A549 (cell line): ENCODE data around the gene STK33. TPM values are rescaled to one million over a fixed set of nuclear protein-coding genes. Genes with fewer than 3 reads are reported as not detected.

Experiments
- ATAC-seq, 2 experiments: fragments of 200-7000 bp in 1 of 2; fragments of >200 bp in 1 of 2; cut with Nextera tagmentation in 1 of 2; cut with Tn5 transposase in 1 of 2; 3 replicates each; pipeline versions ENCODE4 v1.8.0 to v1.9.1; 2018 to 2020; ENCODE audit warnings: mild to moderate bottlenecking in 1 of 2, moderate library complexity in 1 of 2
- CTCF ChIA-PET: fragments of 300-600 bp; sonication (Branson Sonifier 250); formaldehyde crosslinking; extraction: SDS; loops from one replicate; lab custom pipeline; 2021; ENCODE audit warnings: antibody characterized with exemption, inconsistent platforms; lab: Yijun Ruan, JAX
- POLR2A ChIA-PET: fragments of 350-600 bp; formaldehyde crosslinking; extraction: SDS; loops from one replicate; lab custom pipeline; 2021; ENCODE audit warnings: antibody characterized with exemption, inconsistent platforms; lab: Yijun Ruan, JAX
- DNase-seq, 2 experiments: peaks; one replicate each; pipeline versions ENCODE4 v3.0.0 to v3.0.0-alpha.2; 2011 to 2016; ENCODE audit warnings: low read depth in 1 of 2, low spot score in 1 of 2
- FAIRE-seq: peaks from 2 replicates; lab custom pipeline; 2011; peaks lifted over from hg19 to GRCh38; lab: Jason Lieb, UNC
- H3K27ac ChIP-seq, 2 experiments: fragments of >200 bp; sonication (Bioruptor Twin); formaldehyde crosslinking; 3 replicates each; pipeline ENCODE4 v1.5.1; 2016 to 2017
- H3K4me1 ChIP-seq: fragments of >200 bp; sonication (Bioruptor Twin); formaldehyde crosslinking; 3 replicates; pipeline ENCODE4 v1.6.1; 2016
- H3K4me2 ChIP-seq: fragments of >200 bp; sonication (Bioruptor Twin); formaldehyde crosslinking; 3 replicates; pipeline ENCODE4 v1.6.1; 2016
- H3K4me3 ChIP-seq: fragments of >200 bp; sonication (Bioruptor Twin); formaldehyde crosslinking; 3 replicates; pipeline ENCODE4 v1.5.1; 2016
- H3K9me3 ChIP-seq: fragments of >200 bp; sonication (Bioruptor Twin); formaldehyde crosslinking; 3 replicates; pipeline ENCODE4 v1.6.1; 2016
- ATOH8 ChIP-seq: fragments of 250-450 bp; sonication (Bioruptor Pico); IDR thresholded peaks from 2 replicates; pipeline ENCODE4 v1.5.0; 2020; ENCODE audit warnings: low read depth, mild to moderate bottlenecking, moderate library complexity
- CBX2 ChIP-seq: fragments of 200-600 bp; sonication (generic); IDR thresholded peaks from 2 replicates; pipeline ENCODE4 v1.6.1; 2016; ENCODE audit warnings: low read depth, mild to moderate bottlenecking, borderline replicate concordance
- CEBPB ChIP-seq, 2 experiments: fragments of >200 bp in 1 of 2; sonication (Bioruptor Twin) in 1 of 2; formaldehyde crosslinking in 1 of 2; IDR thresholded peaks; 2 replicates each; pipeline ENCODE4 v1.6.1; 2012 to 2016
- ELK1 ChIP-seq: fragments of 150-350 bp; IDR thresholded peaks from 2 replicates; pipeline ENCODE4 v1.6.1; 2014; ENCODE audit warnings: low read depth, mild to moderate bottlenecking, low read length
- EP300 ChIP-seq, 2 experiments: fragments of >200 bp; sonication (Bioruptor Twin); formaldehyde crosslinking; IDR thresholded peaks; 2 replicates in 1 of 2; 3 replicates in 1 of 2; pipeline ENCODE4 v1.6.1; 2016 to 2017
- FOXS1 ChIP-seq: fragments of 250-450 bp; sonication (Bioruptor Pico); IDR thresholded peaks from 2 replicates; pipeline ENCODE4 v1.5.0; 2020; ENCODE audit warnings: mild to moderate bottlenecking, moderate library complexity
- HMGXB4 ChIP-seq: fragments of 250-450 bp; sonication (Bioruptor Pico); IDR thresholded peaks from 2 replicates; pipeline ENCODE4 v1.5.0; 2021; ENCODE audit warnings: mild to moderate bottlenecking, moderate library complexity, borderline replicate concordance
- JUN ChIP-seq, 2 experiments: fragments of >200 bp; sonication (Bioruptor Twin); formaldehyde crosslinking; IDR thresholded peaks; 2 replicates in 1 of 2; 3 replicates in 1 of 2; pipeline ENCODE4 v1.6.1; 2016 to 2017
- JUNB ChIP-seq: fragments of >200 bp; sonication (Bioruptor Twin); formaldehyde crosslinking; IDR thresholded peaks from 2 replicates; pipeline ENCODE4 v1.6.1; 2016
- KDM5A ChIP-seq: fragments of 200-600 bp; sonication (generic); IDR thresholded peaks from 2 replicates; pipeline ENCODE4 v1.6.1; 2016; ENCODE audit warnings: antibody characterized with exemption, mild to moderate bottlenecking
- MAZ ChIP-seq: fragments of 150-350 bp; IDR thresholded peaks from 2 replicates; pipeline ENCODE4 v1.6.1; 2014; ENCODE audit warnings: antibody characterized with exemption, low read depth, low read length, borderline replicate concordance
- MYC ChIP-seq: IDR thresholded peaks from 2 replicates; pipeline ENCODE4 v1.6.1; 2012; ENCODE audit warnings: mild to moderate bottlenecking, inconsistent platforms, low read length, improper control_type of control experiment, borderline replicate concordance
- NFE2L2 ChIP-seq: fragments of 150-350 bp; conservative IDR thresholded peaks from 2 replicates; pipeline ENCODE4 v1.6.1; 2014; ENCODE audit warnings: low read length
- NPAS2 ChIP-seq: fragments of 250-450 bp; sonication (Bioruptor Pico); IDR thresholded peaks from 2 replicates; pipeline ENCODE4 v1.8.0; 2022; ENCODE audit warnings: mild to moderate bottlenecking, moderate library complexity, borderline replicate concordance
- NR3C1 ChIP-seq: fragments of >200 bp; sonication (Bioruptor Twin); formaldehyde crosslinking; IDR thresholded peaks from 3 replicates; pipeline ENCODE4 v1.6.1; 2017
- PHF8 ChIP-seq: fragments of 200-600 bp; sonication (generic); IDR thresholded peaks from 2 replicates; pipeline ENCODE4 v1.6.1; 2016; ENCODE audit warnings: low read depth, mild to moderate bottlenecking, antibody characterized with exemption, moderate library complexity, borderline replicate concordance
- RAD21 ChIP-seq, 2 experiments: fragments of >200 bp in 1 of 2; sonication (Bioruptor Twin) in 1 of 2; formaldehyde crosslinking in 1 of 2; IDR thresholded peaks in 1 of 2; conservative IDR thresholded peaks in 1 of 2; 2 replicates in 1 of 2; 3 replicates in 1 of 2; pipeline ENCODE4 v1.6.1; 2012 to 2018; ENCODE audit warnings: inconsistent platforms in 1 of 2
- RARB ChIP-seq: fragments of 250-450 bp; sonication (Bioruptor Pico); IDR thresholded peaks from 2 replicates; pipeline ENCODE4 v1.8.0; 2021; ENCODE audit warnings: mild to moderate bottlenecking, moderate library complexity
- REST ChIP-seq: fragments of 200-600 bp; sonication (generic); IDR thresholded peaks from 2 replicates; pipeline ENCODE4 v1.6.1; 2016; ENCODE audit warnings: antibody characterized with exemption, mild to moderate bottlenecking, moderate library complexity
- RFX5 ChIP-seq: fragments of 450-650 bp; IDR thresholded peaks from 2 replicates; pipeline ENCODE4 v1.7.1; 2014; ENCODE audit warnings: antibody characterized with exemption, mild to moderate bottlenecking, moderate library complexity
- RNF2 ChIP-seq: fragments of 200-600 bp; sonication (generic); IDR thresholded peaks from 2 replicates; pipeline ENCODE4 v1.6.1; 2016; ENCODE audit warnings: low read depth, mild to moderate bottlenecking, antibody characterized with exemption, moderate library complexity, borderline replicate concordance
- TFCP2L1 ChIP-seq: fragments of 250-450 bp; sonication (Bioruptor Pico); IDR thresholded peaks from 2 replicates; pipeline ENCODE4 v1.5.0; 2021; ENCODE audit warnings: mild to moderate bottlenecking
- TP53 ChIP-seq: fragments of 250-450 bp; sonication (Bioruptor Pico); IDR thresholded peaks from 2 replicates; pipeline ENCODE4 v1.5.0; 2021; ENCODE audit warnings: mild to moderate bottlenecking, moderate library complexity
- ZC3H11A ChIP-seq: fragments of 450-650 bp; IDR thresholded peaks from 2 replicates; pipeline ENCODE4 v1.6.1; 2014; ENCODE audit warnings: antibody characterized with exemption, mild to moderate bottlenecking
- ZSCAN20 ChIP-seq: fragments of 250-450 bp; sonication (Bioruptor Pico); IDR thresholded peaks from 2 replicates; pipeline ENCODE4 v1.8.0; 2022; ENCODE audit warnings: mild to moderate bottlenecking, moderate library complexity
- WGBS: methylation state at CpG from one replicate; pipeline ENCODE4 v1.1.6; 2017; ENCODE audit errors: missing lambda C conversion rate; 5-methylcytosine and 5-hydroxymethylcytosine counted together
- polyA plus RNA-seq, 4 experiments: library from polyadenylated mRNA; depleted of rRNA in 3 of 4; stranded (reverse); fragments of >200 nt; fragmentation: RNase III in 1 of 4; extraction: RNeasy Plus Mini Kit Qiagen cat#74134 plus additional on column Dnase treatment in 1 of 4; gene quantifications; 2 replicates in 3 of 4; 3 replicates in 1 of 4; pipeline ENCODE4 v1.2.3, GENCODE V29; 2011 to 2017
- TF ChIP-seq, protein P1 (sequence below): fragments of >200 bp; sonication (Bioruptor Twin); formaldehyde crosslinking; IDR thresholded peaks from 3 replicates; pipeline ENCODE4 v1.6.1; 2016

Gene STK33
- polyA plus RNA-seq, 2 of the 4 experiments (the other 2 are of a cell fraction) = 5.2 to 5.8 TPM

- Histone ChIP-seq H3K27ac (no peak overlapping the region), H3K4me1 (0 out of 3 replicates have a peak, but pooled peaks cover 10% of the 10 kb centered on the region), H3K4me3 (no peak overlapping the region), H3K9me3 (peaks cover 11% of the 10 kb centered on the region; the same call in 2 of the 3 replicates), H3K4me2 (no peak overlapping the region)
- DNase-seq = no peak
- ATAC-seq = no peak
- ChIA-PET CTCF (no interaction called here), POLR2A (no interaction called here)
- WGBS = 54% methylated on average over 3 of the region's 3 CpGs
- no peak for FAIRE-seq
- TF ChIP-seq REST (no peak), FOXS1 (CRISPR knock-in tag) (no peak), EP300 (IDR thresholded peaks at IDR 0.05) (no peak), RAD21 (conservative IDR thresholded peaks at IDR 0.05 in 1 of 2, IDR thresholded peaks at IDR 0.05 in 1 of 2) (no peak), TP53 (CRISPR knock-in tag) (no peak), CBX2 (no peak), NR3C1 (no peak), RARB (CRISPR knock-in tag) (no peak), MAZ (no peak), TFCP2L1 (CRISPR knock-in tag) (no peak), RNF2 (no peak)
These were observed 12.7 kb downstream of the STK33 start for GRCh38 chr11:8581300-8581699.

DNA sequence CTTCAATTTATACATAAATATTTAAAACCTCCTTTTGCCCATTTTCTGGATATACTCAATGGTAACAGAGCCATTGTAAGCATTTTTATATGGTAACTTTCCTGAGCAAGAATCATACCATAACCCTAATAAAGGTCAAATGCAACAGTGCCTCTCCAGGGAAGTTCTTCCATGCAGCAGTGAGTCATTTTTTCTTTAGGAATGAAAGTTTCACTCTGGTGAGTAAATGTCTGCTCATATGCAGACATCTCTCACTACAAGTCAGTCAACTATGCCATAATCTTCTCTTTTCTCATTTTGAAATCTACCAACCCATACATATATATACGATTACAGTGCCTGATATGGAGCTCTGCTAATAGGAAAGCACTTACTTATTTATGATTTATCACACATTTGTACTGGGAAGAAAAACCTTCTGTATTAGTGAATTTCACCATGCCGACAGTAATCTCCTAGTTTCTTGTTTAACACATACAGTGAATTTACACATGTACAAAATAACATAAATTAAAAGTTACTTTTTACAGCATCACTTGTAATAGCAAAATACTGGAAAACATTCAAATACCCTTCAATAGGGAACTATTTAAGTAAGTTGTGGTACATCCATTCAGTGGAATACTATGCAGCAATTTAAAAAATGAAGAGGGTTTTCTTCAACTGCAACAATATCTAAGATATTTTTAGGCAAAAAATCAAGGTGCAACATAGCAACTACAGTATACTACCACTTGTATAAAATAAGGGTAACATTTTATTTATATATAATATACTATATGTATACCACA lies 16.0 kb downstream of the STK33 start:
- no peak overlapping the region for H3K4me3 ChIP-seq
- CTCF ChIA-PET = interaction anchor here (1.6 kb wide), 1 partner anchor 11 kb away, joined by 3 read pairs; no protein-coding TSS in a partner anchor
- H3K9me3 ChIP-seq = peaks cover 11% of the 10 kb centered on the region; the same call in 2 of the 3 replicates
- H3K27ac ChIP-seq = no peak overlapping the region
- TF ChIP-seq MYC = no peak
- no peak for TF ChIP-seq ZC3H11A
- TF ChIP-seq JUNB = no peak
- TF ChIP-seq NFE2L2 = no peak
- no peak for TF ChIP-seq NR3C1
- no peak for TF ChIP-seq ELK1
- no peak for TF ChIP-seq JUN (IDR thresholded peaks at IDR 0.05)
- no peak for TF ChIP-seq RFX5
- no peak for TF ChIP-seq NPAS2 (CRISPR knock-in tag)
- TF ChIP-seq, protein P1, sequence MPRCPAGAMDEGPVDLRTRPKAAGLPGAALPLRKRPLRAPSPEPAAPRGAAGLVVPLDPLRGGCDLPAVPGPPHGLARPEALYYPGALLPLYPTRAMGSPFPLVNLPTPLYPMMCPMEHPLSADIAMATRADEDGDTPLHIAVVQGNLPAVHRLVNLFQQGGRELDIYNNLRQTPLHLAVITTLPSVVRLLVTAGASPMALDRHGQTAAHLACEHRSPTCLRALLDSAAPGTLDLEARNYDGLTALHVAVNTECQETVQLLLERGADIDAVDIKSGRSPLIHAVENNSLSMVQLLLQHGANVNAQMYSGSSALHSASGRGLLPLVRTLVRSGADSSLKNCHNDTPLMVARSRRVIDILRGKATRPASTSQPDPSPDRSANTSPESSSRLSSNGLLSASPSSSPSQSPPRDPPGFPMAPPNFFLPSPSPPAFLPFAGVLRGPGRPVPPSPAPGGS = no peak
- no peak for TF ChIP-seq HMGXB4 (CRISPR knock-in tag)
- TF ChIP-seq CEBPB (IDR thresholded peaks at IDR 0.05) = no peak
- TF ChIP-seq KDM5A = no peak
- no peak for TF ChIP-seq ATOH8 (CRISPR knock-in tag)
- TF ChIP-seq ZSCAN20 (CRISPR knock-in tag) = no peak
- TF ChIP-seq PHF8 = no peak
- TF ChIP-seq RAD21 (conservative IDR thresholded peaks at IDR 0.05 in 1 of 2, IDR thresholded peaks at IDR 0.05 in 1 of 2) = no peak
- no peak for DNase-seq
- no peaks in the 10 kb centered on the region for H3K4me1 ChIP-seq
- POLR2A ChIA-PET = no interaction called here
- WGBS = 86% methylated on average over 2 of the region's 2 CpGs
- no peak overlapping the region for H3K4me2 ChIP-seq
- ATAC-seq = no peak
- FAIRE-seq = no peak
